ENCODE results near the gene MRAS. TPM values are rescaled to one million over a fixed set of nuclear protein-coding genes. Genes with fewer than 3 reads are reported as not detected.

The MRAS gene
- total and polyA plus RNA-seq, 2 of the 4 experiments (the other 2 are of a cell fraction): 59.3 to 60.6 TPM

GRCh38 chr3:138362538-138362937, 14.2 kb downstream of the MRAS start:
- dilution Hi-C loops (cut with HindIII; ENCODE audit: low sequenced_read_pairs, unreplicated experiment): no loop called here
- H2AFZ ChIP-seq (replicated peaks; ENCODE audit: low read length, poor library complexity): no peak overlapping the region

More at GRCh38 chr3:138362538-138362937, 14.2 kb downstream of the MRAS start:
- H3K9me3 ChIP-seq (ENCODE audit: control insufficient read depth, insufficient read depth, low read length): no peaks in the 10 kb centered on the region
- CTCF ChIA-PET: no interaction called here
- no peak overlapping the region for H2AK5ac ChIP-seq (ENCODE audit: low read depth, low read length)
- H3K4me1 ChIP-seq (ENCODE audit: control insufficient read depth, insufficient read depth, low read length): peaks cover 5% of the 10 kb centered on the region; the same call in 1 of the 2 replicates
- intact Hi-C loops (cut with micrococcal nuclease): no loop called here
- no peak overlapping the region for H2BK5ac ChIP-seq (ENCODE audit: low read depth, low read length, poor library complexity, severe bottlenecking)
- no peaks in the 10 kb centered on the region for H3K27me3 ChIP-seq (ENCODE audit: control insufficient read depth, insufficient read depth, low read length)
- 90% methylated on average over 2 of the region's 7 CpGs; no CpG with 5 or more reads in 1 of the 2 experiments for WGBS, 2 experiments (ENCODE audit: extremely low coverage in 2 of 2, insufficient read length in 1 of 2)
- H3K14ac ChIP-seq (replicated peaks; ENCODE audit: low read depth, low read length): no peak overlapping the region
- POLR2A ChIA-PET (ENCODE audit: unreplicated experiment): no interaction called here
- H2BK15ac ChIP-seq (ENCODE audit: low read depth, low read length): no peak overlapping the region
- H3K36me3 ChIP-seq (ENCODE audit: control insufficient read depth, insufficient read depth, low read length): peaks cover 3% of the 10 kb centered on the region; the same call in 1 of the 2 replicates
- no peak overlapping the region for H3K27ac ChIP-seq (ENCODE audit: insufficient read depth, low read length)
- DNase-seq: no peak
- H4K91ac ChIP-seq (ENCODE audit: insufficient read depth, low read depth, low read length): no peak overlapping the region
- H4K8ac ChIP-seq (ENCODE audit: low read depth in 2 of 2, low read length in 2 of 2): no peak overlapping the region
- H3K18ac ChIP-seq (ENCODE audit: low read depth, low read length): no peak overlapping the region
- in situ Hi-C loops (cut with MboI; ENCODE audit: low sequenced_read_pairs): no loop called here
- BruUV-seq (replicated peaks): no TSS peak
- H3K4me3 ChIP-seq (ENCODE audit: insufficient read depth, low read depth, low read length): no peak overlapping the region
- no peak overlapping the region for H3K9ac ChIP-seq (ENCODE audit: low read depth, low read length)
- H3K4me2 ChIP-seq (ENCODE audit: low read depth, low read length): no peak overlapping the region
- no peak for ATAC-seq (ENCODE audit: low read depth)
- H2AK9ac ChIP-seq (replicated peaks; ENCODE audit: low read depth, low read length, poor library complexity): no peak overlapping the region
- no peak overlapping the region for H3K56ac ChIP-seq (ENCODE audit: extremely low read depth, insufficient read depth, low read length)
- H3K79me1 ChIP-seq (ENCODE audit: low read depth in 1 of 2, low read length in 2 of 2): peaks cover 16 to 54% of the 10 kb centered on the region in 2 experiments
- no peak overlapping the region for H2BK20ac ChIP-seq (ENCODE audit: low read depth, low read length)
- no peak overlapping the region for H2BK120ac ChIP-seq (ENCODE audit: low read depth, low read length)
- no peak overlapping the region for H3K4ac ChIP-seq (ENCODE audit: low read depth, low read length)
- no peak overlapping the region for H3K23ac ChIP-seq (ENCODE audit: low read depth, low read length)
- peaks cover 12% of the 10 kb centered on the region for H4K20me1 ChIP-seq (ENCODE audit: insufficient read depth, low read length)
- H3K9me1 ChIP-seq (ENCODE audit: insufficient read depth, low read length): peaks cover 26% of the 10 kb centered on the region; the same call in 1 of the 2 replicates
- TF ChIP-seq RAD21 (IDR thresholded peaks at IDR 0.05; ENCODE audit: low read length) (no peak), RFX5 (IDR thresholded peaks at IDR 0.05; ENCODE audit: low read depth, low read length) (no peak), CEBPB (IDR thresholded peaks at IDR 0.05; ENCODE audit: low read depth, low read length) (no peak), CTCF (conservative IDR thresholded peaks at IDR 0.05; ENCODE audit: low read depth, low read length) (no peak), FOS (IDR thresholded peaks at IDR 0.05; ENCODE audit: low read depth, low read length) (no peak), POLR2A (IDR thresholded peaks at IDR 0.05; ENCODE audit: low read depth, low read length) (no peak), BHLHE40 (IDR thresholded peaks at IDR 0.05; ENCODE audit: low read depth, low read length) (no peak), SMC3 (IDR thresholded peaks at IDR 0.05; ENCODE audit: low read depth, low read length) (no peak), MAFK (IDR thresholded peaks at IDR 0.05; ENCODE audit: low read depth, low read length) (no peak), MXI1 (IDR thresholded peaks at IDR 0.05; ENCODE audit: borderline replicate concordance, low read depth, low read length) (no peak), CHD1 (IDR thresholded peaks at IDR 0.05; ENCODE audit: low read depth, low read length) (no peak), MAZ (IDR thresholded peaks at IDR 0.05; ENCODE audit: borderline replicate concordance, low read depth, low read length) (no peak), USF2 (IDR thresholded peaks at IDR 0.05; ENCODE audit: low read depth, low read length) (no peak), ELK1 (IDR thresholded peaks at IDR 0.05; ENCODE audit: borderline replicate concordance, low read depth, low read length) (no peak), NFE2L2 (IDR thresholded peaks at IDR 0.05; ENCODE audit: low read depth, low read length) (no peak), RCOR1 (IDR thresholded peaks at IDR 0.05; ENCODE audit: insufficient replicate concordance, low read length) (no peak)
- no peak overlapping the region for H4K5ac ChIP-seq (ENCODE audit: low read depth, low read length)
